ENCODE data around the gene GABRB3.

Gene GABRB3

DNA sequence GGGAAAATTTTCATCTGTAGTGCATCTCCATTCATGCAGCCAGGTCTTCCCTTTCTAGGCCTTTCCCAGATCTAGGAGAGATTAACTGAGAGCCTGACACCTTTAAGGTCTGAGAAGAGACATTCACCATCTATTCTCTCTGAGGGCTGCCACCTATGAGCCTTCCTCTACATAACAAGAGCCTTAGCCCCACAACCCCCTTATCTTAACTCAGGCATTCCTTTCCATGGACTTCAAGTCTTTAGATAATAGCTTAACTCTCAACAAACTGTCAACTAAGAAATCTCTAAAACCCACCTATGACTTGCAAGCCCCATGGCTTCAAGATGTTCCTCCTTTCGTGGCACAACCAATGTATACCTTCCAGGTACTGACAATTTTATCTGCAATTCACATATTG is 121.0 kb downstream of the GABRB3 start:
- Histone ChIP-seq H2AFZ (ENCODE audit: low read length, unreplicated experiment) (no peak overlapping the region), H3K27me3 (ENCODE audit: insufficient read depth, low read length) (no peaks in the 10 kb centered on the region), H3K4me1 (ENCODE audit: control insufficient read depth, insufficient read depth, low read length, unreplicated experiment) (no peaks in the 10 kb centered on the region), H3K36me3 (ENCODE audit: insufficient read depth, low read length) (no peaks in the 10 kb centered on the region), H3K79me2 (ENCODE audit: control insufficient read depth, insufficient read depth, low read length, unreplicated experiment) (no peaks in the 10 kb centered on the region), H3K27ac (ENCODE audit: low read depth, low read length) (no peak overlapping the region), H3K4me3 (ENCODE audit: low read depth, low read length) (no peak overlapping the region)

DNA sequence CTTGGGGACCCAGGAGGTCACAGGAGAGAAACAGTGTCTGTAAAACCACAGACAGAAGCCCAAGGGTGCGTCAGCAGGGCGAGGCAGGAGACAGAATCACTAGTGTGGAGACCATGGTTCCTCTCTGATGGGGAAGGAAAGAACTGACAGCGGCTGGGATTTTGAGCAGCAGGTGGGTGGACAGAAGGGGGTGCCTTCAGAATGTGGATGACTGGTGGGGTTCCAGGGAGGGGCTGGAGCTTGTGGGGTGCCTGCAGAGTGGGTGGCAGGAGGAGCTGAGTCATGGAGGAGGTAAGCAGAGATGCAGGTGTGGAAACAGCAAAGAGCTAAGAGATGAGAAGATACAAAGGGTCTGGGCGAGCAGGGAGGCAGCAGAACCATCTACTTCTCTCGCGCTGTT is 124.2 kb downstream of the GABRB3 start:
- Histone ChIP-seq H3K4me1 (ENCODE audit: control insufficient read depth, insufficient read depth, low read length, unreplicated experiment) (no peaks in the 10 kb centered on the region), H2AFZ (ENCODE audit: low read length, unreplicated experiment) (no peak overlapping the region), H3K36me3 (ENCODE audit: insufficient read depth, low read length) (no peaks in the 10 kb centered on the region), H3K27me3 (ENCODE audit: insufficient read depth, low read length) (no peaks in the 10 kb centered on the region), H3K27ac (ENCODE audit: low read depth, low read length) (no peak overlapping the region), H3K79me2 (ENCODE audit: control insufficient read depth, insufficient read depth, low read length, unreplicated experiment) (no peaks in the 10 kb centered on the region), H3K4me3 (ENCODE audit: low read depth, low read length) (no peak overlapping the region)

DNA sequence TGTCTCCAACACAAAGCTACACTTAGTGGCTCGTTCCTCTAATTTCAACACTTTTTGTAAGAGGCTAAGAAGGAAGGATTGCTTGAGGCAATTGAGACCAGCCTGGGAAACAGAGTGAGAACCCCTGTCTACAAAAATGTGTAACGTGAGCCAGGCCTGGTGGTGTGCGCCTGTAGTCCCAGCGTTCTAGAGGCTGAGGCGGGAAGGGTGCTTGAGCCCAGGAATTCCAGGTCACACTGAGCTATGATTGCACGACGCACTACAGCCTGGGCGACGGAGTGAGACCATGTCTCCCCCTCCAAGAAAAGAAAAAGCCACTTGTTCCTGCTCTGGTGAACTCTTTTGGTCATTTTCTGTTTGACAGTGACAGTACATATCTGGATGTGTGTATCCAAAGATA is 127.9 kb downstream of the GABRB3 start:
- no peaks in the 10 kb centered on the region for H3K36me3 ChIP-seq (ENCODE audit: insufficient read depth, low read length)
- H3K4me1 ChIP-seq (ENCODE audit: control insufficient read depth, insufficient read depth, low read length, unreplicated experiment): no peaks in the 10 kb centered on the region
- no peak overlapping the region for H3K27ac ChIP-seq (ENCODE audit: low read depth, low read length)
- no peaks in the 10 kb centered on the region for H3K27me3 ChIP-seq (ENCODE audit: insufficient read depth, low read length)
- H3K4me3 ChIP-seq (ENCODE audit: low read depth, low read length): no peak overlapping the region
- H3K79me2 ChIP-seq (ENCODE audit: control insufficient read depth, insufficient read depth, low read length, unreplicated experiment): no peaks in the 10 kb centered on the region
- no peak overlapping the region for H2AFZ ChIP-seq (ENCODE audit: low read length, unreplicated experiment)

DNA sequence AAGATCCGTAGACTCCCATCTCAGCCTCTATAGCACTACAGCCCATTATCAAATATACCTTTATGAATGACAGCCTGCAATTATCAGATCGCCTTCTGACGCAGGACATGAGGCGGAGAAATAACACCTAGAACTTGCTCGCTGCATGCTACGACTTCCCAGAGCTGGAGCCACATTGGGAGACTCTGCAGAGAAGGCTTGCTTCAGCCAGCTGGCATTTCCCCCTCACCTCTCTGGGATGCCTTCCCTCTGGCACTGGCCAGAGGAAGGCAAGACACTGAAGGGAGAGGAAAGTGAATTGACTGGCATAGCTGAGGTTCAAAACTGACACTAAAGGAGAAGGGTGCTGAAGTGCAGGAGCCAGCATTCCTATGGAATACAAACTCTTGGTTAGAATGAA is 131.7 kb downstream of the GABRB3 start:
- Histone ChIP-seq H3K36me3 (ENCODE audit: insufficient read depth, low read length) (no peaks in the 10 kb centered on the region), H3K4me3 (ENCODE audit: low read depth, low read length) (no peak overlapping the region), H2AFZ (ENCODE audit: low read length, unreplicated experiment) (no peak overlapping the region), H3K4me1 (ENCODE audit: control insufficient read depth, insufficient read depth, low read length, unreplicated experiment) (no peaks in the 10 kb centered on the region), H3K27me3 (ENCODE audit: insufficient read depth, low read length) (no peaks in the 10 kb centered on the region), H3K79me2 (ENCODE audit: control insufficient read depth, insufficient read depth, low read length, unreplicated experiment) (no peaks in the 10 kb centered on the region), H3K27ac (ENCODE audit: low read depth, low read length) (no peak overlapping the region)

DNA sequence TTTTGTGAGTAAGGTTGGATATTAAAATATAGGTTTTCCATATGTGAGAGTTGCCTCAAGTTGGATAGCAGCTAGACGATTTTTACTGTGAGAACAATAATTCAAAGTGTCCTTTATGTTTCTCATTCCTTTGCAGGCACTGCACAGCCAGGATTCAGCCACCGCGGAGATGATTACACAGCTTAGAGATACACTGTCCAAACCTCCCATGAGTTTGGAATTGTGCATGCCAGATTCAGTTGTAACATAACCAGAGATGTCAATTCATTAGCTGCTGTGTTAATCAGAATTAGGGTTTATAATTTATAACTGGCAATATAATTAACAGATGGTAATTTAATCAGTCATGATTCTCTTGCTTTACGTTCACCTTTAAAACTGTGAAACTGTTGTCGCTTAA is 132.3 kb downstream of the GABRB3 start:
- H3K79me2 ChIP-seq (ENCODE audit: control insufficient read depth, insufficient read depth, low read length, unreplicated experiment): no peaks in the 10 kb centered on the region
- no peaks in the 10 kb centered on the region for H3K4me1 ChIP-seq (ENCODE audit: control insufficient read depth, insufficient read depth, low read length, unreplicated experiment)
- no peak overlapping the region for H2AFZ ChIP-seq (ENCODE audit: low read length, unreplicated experiment)
- H3K27me3 ChIP-seq (ENCODE audit: insufficient read depth, low read length): no peaks in the 10 kb centered on the region
- H3K36me3 ChIP-seq (ENCODE audit: insufficient read depth, low read length): no peaks in the 10 kb centered on the region
- H3K4me3 ChIP-seq (ENCODE audit: low read depth, low read length): no peak overlapping the region
- no peak overlapping the region for H3K27ac ChIP-seq (ENCODE audit: low read depth, low read length)

DNA sequence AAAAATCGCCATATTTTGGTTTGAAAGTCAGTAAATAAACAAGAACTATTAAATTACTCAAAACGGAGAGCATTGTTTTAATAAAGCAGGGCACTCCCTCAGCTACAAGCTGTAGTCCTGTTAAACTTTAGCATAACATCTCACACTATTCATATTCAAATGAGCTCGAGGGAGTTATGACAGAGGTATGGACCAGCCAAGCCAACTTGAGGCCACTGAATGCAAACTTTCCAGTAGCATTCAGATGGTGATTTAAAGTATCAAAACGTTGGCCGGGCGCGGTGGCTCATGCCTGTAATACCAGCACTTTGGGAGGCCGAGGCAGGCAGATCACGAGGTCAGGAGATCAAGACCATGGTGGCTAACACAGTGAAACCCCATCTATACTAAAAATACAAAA is 132.9 kb downstream of the GABRB3 start:
- Histone ChIP-seq H3K4me1 (ENCODE audit: control insufficient read depth, insufficient read depth, low read length, unreplicated experiment) (no peaks in the 10 kb centered on the region), H3K27me3 (ENCODE audit: insufficient read depth, low read length) (no peaks in the 10 kb centered on the region), H3K79me2 (ENCODE audit: control insufficient read depth, insufficient read depth, low read length, unreplicated experiment) (no peaks in the 10 kb centered on the region), H3K4me3 (ENCODE audit: low read depth, low read length) (no peak overlapping the region), H3K36me3 (ENCODE audit: insufficient read depth, low read length) (no peaks in the 10 kb centered on the region), H2AFZ (ENCODE audit: low read length, unreplicated experiment) (no peak overlapping the region), H3K27ac (ENCODE audit: low read depth, low read length) (no peak overlapping the region)

DNA sequence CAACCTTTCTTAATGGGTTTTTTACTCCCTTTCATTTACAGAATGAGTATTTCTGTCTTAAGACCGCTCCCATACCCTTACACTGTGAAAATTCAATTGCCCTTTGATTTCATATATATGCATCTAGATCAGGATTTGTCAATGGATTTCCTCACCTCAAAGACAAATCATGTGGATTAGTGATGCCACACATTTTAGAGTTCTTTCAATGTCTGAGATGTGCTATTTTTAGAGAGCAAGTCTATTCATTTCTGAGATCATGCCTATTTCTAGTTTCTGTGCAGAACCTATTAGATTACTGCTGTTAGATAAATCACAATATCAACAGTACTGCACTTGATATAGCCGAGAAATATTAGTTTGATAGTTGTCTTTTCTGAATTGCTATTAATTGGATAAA is 137.3 kb downstream of the GABRB3 start:
- Histone ChIP-seq H3K4me3 (ENCODE audit: low read depth, low read length) (no peak overlapping the region), H3K27ac (ENCODE audit: low read depth, low read length) (no peak overlapping the region), H3K79me2 (ENCODE audit: control insufficient read depth, insufficient read depth, low read length, unreplicated experiment) (no peaks in the 10 kb centered on the region), H2AFZ (ENCODE audit: low read length, unreplicated experiment) (no peak overlapping the region), H3K4me1 (ENCODE audit: control insufficient read depth, insufficient read depth, low read length, unreplicated experiment) (no peaks in the 10 kb centered on the region), H3K27me3 (ENCODE audit: insufficient read depth, low read length) (no peaks in the 10 kb centered on the region), H3K36me3 (ENCODE audit: insufficient read depth, low read length) (no peaks in the 10 kb centered on the region)

DNA sequence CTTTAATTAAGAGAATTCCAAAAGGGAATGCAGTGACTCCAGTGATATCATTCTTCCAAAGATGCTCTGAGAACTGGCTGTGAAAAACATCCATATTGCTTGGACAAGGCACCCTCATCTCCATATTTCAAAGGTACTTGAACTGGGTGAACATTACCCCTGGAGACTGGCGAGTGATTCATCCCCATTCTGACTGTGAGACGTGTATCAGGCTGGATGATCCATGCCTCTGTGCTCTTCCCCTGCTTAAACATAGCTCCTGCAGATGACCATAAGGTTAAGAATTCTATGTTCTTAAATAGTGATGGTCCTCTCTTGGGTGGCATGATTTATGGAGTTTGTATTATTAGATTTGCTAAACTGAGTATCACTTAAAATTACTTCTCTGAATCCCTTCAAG is 137.8 kb downstream of the GABRB3 start:
- Histone ChIP-seq H3K27ac (ENCODE audit: low read depth, low read length) (no peak overlapping the region), H3K4me1 (ENCODE audit: control insufficient read depth, insufficient read depth, low read length, unreplicated experiment) (no peaks in the 10 kb centered on the region), H3K36me3 (ENCODE audit: insufficient read depth, low read length) (no peaks in the 10 kb centered on the region), H3K4me3 (ENCODE audit: low read depth, low read length) (no peak overlapping the region), H3K27me3 (ENCODE audit: insufficient read depth, low read length) (no peaks in the 10 kb centered on the region), H2AFZ (ENCODE audit: low read length, unreplicated experiment) (no peak overlapping the region), H3K79me2 (ENCODE audit: control insufficient read depth, insufficient read depth, low read length, unreplicated experiment) (no peaks in the 10 kb centered on the region)

DNA sequence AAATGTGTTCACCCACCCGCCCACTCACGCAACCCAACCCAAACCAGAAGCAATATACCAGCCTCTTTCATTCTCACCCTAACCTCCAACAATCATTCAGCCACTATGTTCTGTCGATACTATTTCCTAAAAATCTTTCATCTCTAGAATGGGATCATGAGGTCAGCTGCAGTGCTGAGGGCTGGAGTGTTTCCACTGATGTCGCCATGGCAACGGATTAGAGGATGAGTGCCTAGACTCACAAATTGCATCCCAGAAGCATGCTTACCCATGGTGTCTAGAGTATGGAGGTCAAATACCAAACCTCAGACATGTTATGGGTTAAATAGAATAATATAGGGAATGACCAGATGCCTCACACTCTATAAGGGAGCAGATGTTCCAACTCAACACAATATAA is 138.5 kb downstream of the GABRB3 start:
- Histone ChIP-seq H3K27ac (ENCODE audit: low read depth, low read length) (no peak overlapping the region), H3K4me3 (ENCODE audit: low read depth, low read length) (no peak overlapping the region), H2AFZ (ENCODE audit: low read length, unreplicated experiment) (no peak overlapping the region), H3K36me3 (ENCODE audit: insufficient read depth, low read length) (no peaks in the 10 kb centered on the region), H3K79me2 (ENCODE audit: control insufficient read depth, insufficient read depth, low read length, unreplicated experiment) (no peaks in the 10 kb centered on the region), H3K4me1 (ENCODE audit: control insufficient read depth, insufficient read depth, low read length, unreplicated experiment) (no peaks in the 10 kb centered on the region), H3K27me3 (ENCODE audit: insufficient read depth, low read length) (no peaks in the 10 kb centered on the region)

DNA sequence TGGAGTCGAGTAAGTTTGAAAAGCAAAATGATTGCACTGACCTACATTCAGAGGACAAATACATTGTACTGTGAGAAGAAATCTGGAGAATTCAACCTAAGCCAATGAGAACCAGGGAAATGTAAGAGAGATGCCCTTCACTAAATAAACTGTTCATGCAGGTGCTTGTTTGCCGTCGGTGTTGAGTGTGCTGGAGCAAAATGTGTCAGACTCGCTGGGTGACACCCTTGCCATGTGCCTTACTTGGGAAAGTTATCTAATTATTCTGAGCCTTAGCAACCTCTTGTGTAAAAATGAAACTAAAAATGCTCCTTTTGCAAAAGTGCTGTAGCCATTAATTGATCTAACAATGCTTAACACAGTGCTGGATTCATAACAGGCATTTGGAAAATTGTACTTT is 140.4 kb downstream of the GABRB3 start:
- no peaks in the 10 kb centered on the region for H3K4me1 ChIP-seq (ENCODE audit: control insufficient read depth, insufficient read depth, low read length, unreplicated experiment)
- no peak overlapping the region for H3K4me3 ChIP-seq (ENCODE audit: low read depth, low read length)
- H3K27me3 ChIP-seq (ENCODE audit: insufficient read depth, low read length): no peaks in the 10 kb centered on the region
- H3K27ac ChIP-seq (ENCODE audit: low read depth, low read length): no peak overlapping the region
- no peaks in the 10 kb centered on the region for H3K79me2 ChIP-seq (ENCODE audit: control insufficient read depth, insufficient read depth, low read length, unreplicated experiment)
- H2AFZ ChIP-seq (ENCODE audit: low read length, unreplicated experiment): no peak overlapping the region
- H3K36me3 ChIP-seq (ENCODE audit: insufficient read depth, low read length): no peaks in the 10 kb centered on the region

DNA sequence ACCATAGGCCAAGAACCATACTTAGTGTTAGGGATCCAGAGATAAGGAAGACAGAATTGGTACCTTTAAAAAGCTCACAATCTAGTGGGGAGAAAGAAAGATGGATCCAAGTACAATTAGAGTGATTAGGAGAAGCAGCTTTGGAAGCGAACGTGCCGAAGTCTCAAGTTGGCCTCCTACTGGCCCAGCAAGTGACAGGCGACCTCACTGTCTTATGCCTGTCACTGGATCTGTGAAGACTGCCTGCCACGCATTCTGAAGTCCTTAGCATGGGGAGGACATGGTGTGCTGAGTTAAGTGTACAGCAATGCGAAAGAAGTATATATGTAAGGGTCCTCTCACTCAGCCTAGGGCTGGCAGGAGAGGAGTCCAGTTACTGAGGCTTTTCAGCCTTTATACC is 141.0 kb downstream of the GABRB3 start:
- H3K36me3 ChIP-seq (ENCODE audit: insufficient read depth, low read length): no peaks in the 10 kb centered on the region
- H3K27me3 ChIP-seq (ENCODE audit: insufficient read depth, low read length): no peaks in the 10 kb centered on the region
- H3K27ac ChIP-seq (ENCODE audit: low read depth, low read length): no peak overlapping the region
- H2AFZ ChIP-seq (ENCODE audit: low read length, unreplicated experiment): no peak overlapping the region
- H3K4me3 ChIP-seq (ENCODE audit: low read depth, low read length): no peak overlapping the region
- no peaks in the 10 kb centered on the region for H3K4me1 ChIP-seq (ENCODE audit: control insufficient read depth, insufficient read depth, low read length, unreplicated experiment)
- H3K79me2 ChIP-seq (ENCODE audit: control insufficient read depth, insufficient read depth, low read length, unreplicated experiment): no peaks in the 10 kb centered on the region

DNA sequence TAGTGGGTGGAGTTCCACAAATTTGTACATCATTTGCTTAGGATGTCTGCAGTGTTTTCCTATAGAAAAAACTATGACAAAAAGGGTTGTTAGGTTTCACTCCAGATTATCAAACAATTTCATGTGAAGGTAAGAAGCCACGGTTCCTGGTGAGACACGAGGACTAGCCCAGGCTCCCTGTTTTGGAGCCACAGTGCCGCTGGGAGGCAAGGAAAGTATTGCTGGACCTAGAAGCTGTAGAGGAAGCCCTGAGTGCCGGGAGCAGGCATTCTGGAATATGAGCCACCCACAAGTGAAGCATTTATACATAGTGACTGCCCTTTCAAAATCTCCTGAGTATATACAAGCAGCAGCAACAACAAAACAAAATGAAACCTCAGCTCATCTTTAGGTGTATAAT is 142.0 kb downstream of the GABRB3 start:
- no peaks in the 10 kb centered on the region for H3K36me3 ChIP-seq (ENCODE audit: insufficient read depth, low read length)
- no peaks in the 10 kb centered on the region for H3K27me3 ChIP-seq (ENCODE audit: insufficient read depth, low read length)
- H3K4me1 ChIP-seq (ENCODE audit: control insufficient read depth, insufficient read depth, low read length, unreplicated experiment): no peaks in the 10 kb centered on the region
- H3K27ac ChIP-seq (ENCODE audit: low read depth, low read length): no peak overlapping the region
- no peaks in the 10 kb centered on the region for H3K79me2 ChIP-seq (ENCODE audit: control insufficient read depth, insufficient read depth, low read length, unreplicated experiment)
- H3K4me3 ChIP-seq (ENCODE audit: low read depth, low read length): no peak overlapping the region
- no peak overlapping the region for H2AFZ ChIP-seq (ENCODE audit: low read length, unreplicated experiment)

Measured in ACC112 (cell line).